ENCODE data around the gene PDZD2. TPM values are rescaled to one million over a fixed set of nuclear protein-coding genes. Genes with fewer than 3 reads are reported as not detected.

PDZD2 gene
- total and polyA plus RNA-seq, 2 donors (not counting 3 experiments of a cell fraction or from before 2014, with no cell fraction given) = 0.66 to 6.9 TPM

DNA sequence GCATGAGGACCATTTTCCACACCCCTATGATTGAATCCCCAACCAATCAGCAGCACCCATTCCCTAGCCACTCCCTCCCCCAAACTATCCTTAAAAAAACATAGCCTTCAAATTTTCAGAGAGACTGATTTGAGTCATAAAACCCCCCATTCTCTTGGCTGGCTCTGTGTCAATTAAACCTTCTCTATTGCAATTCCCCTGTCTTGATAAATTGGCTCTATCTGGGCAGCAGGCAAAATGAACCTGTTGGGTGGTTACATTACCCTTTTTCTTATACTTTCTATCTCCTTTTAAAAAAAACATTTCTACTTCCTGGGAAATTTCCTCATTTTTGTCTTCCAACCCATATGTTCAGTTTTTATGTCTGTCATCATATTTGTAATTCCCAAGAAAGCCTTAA, 220.2 kb downstream of the PDZD2 start:
- no peak for DNase-seq (ENCODE audit: low read depth, low spot score)
- H2AFZ ChIP-seq (ENCODE audit: low read depth, low read length) = no peak overlapping the region
- peaks cover 26% of the 10 kb centered on the region for H3K4me1 ChIP-seq (ENCODE audit: control insufficient read depth, extremely low read depth, insufficient read depth, low read length)
- no peak for TF ChIP-seq JUN (IDR thresholded peaks at IDR 0.05; ENCODE audit: borderline replicate concordance, insufficient read depth, insufficient read length, low read depth)
- no peaks in the 10 kb centered on the region for H3K9me1 ChIP-seq (replicated peaks; ENCODE audit: control insufficient read depth, extremely low read depth, insufficient read depth, low read length)
- H3K27me3 ChIP-seq (ENCODE audit: control insufficient read depth in 2 of 2, insufficient read depth in 2 of 2, low read length in 2 of 2) = peaks cover 0 to 2% of the 10 kb centered on the region in 2 experiments
- peaks cover 2% of the 10 kb centered on the region for H3K9me3 ChIP-seq (replicated peaks; ENCODE audit: control insufficient read depth, insufficient read depth, low read length)
- no peak for FAIRE-seq
- intact Hi-C loops (cut with micrococcal nuclease) = loop anchor here (10.0 kb wide), 1 partner anchor 336 kb away; no protein-coding TSS in a partner anchor
- H3K36me3 ChIP-seq (ENCODE audit: control insufficient read depth in 2 of 2, extremely low read depth in 1 of 2, insufficient read depth in 2 of 2, low read length in 2 of 2) = no peaks in the 10 kb centered on the region
- CTCF ChIA-PET = no interaction called here
- no peak overlapping the region for H3K4me2 ChIP-seq (ENCODE audit: insufficient read depth, low read length)
- POLR2A ChIA-PET = no interaction called here
- H3K4me3 ChIP-seq (replicated peaks in 1 of 3; ENCODE audit: insufficient read depth in 1 of 3, low read depth in 1 of 3, low read length in 3 of 3) = no peak overlapping the region
- no peaks in the 10 kb centered on the region for H4K20me1 ChIP-seq (replicated peaks; ENCODE audit: control insufficient read depth, extremely low read depth, insufficient read depth, low read length)
- H3K79me2 ChIP-seq (ENCODE audit: control insufficient read depth, insufficient read depth, low read length) = no peaks in the 10 kb centered on the region
- H3K27ac ChIP-seq (ENCODE audit: insufficient read depth, low read depth, low read length) = no peak overlapping the region
- no peak overlapping the region for H3K9ac ChIP-seq (replicated peaks; ENCODE audit: extremely low read depth, insufficient read depth, low read length)
- dilution Hi-C loops (cut with MboI; ENCODE audit: extremely low pct_ligation_motif_present, low sequenced_read_pairs) = no loop called here
- BruUV-seq (replicated peaks) = no TSS peak

DNA sequence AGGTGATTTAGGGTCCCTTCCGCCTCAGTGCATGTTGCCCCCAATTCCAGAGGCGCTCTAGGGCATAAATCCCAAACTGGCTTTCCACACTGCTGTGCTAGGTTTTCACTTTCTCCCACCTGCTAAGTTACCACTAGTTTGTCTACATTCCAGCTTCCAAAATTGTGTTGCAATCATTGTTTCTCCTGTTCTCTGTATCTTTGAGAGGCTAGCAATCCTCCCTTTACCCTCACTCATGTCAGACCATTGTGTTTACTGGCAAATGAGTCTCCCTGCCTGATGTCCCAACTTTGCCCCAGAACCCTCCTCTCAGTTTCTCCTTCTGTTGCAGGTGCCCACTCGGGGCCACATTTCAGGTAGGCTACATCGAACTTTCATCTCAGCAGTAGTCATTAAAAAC, 221.3 kb downstream of the PDZD2 start:
- no peaks in the 10 kb centered on the region for H3K79me2 ChIP-seq (ENCODE audit: control insufficient read depth, insufficient read depth, low read length)
- H3K9ac ChIP-seq (replicated peaks; ENCODE audit: extremely low read depth, insufficient read depth, low read length) = no peak overlapping the region
- H2AFZ ChIP-seq (ENCODE audit: low read depth, low read length) = no peak overlapping the region
- BruUV-seq (replicated peaks) = no TSS peak
- FAIRE-seq = no peak
- H3K27ac ChIP-seq (ENCODE audit: insufficient read depth, low read depth, low read length) = no peak overlapping the region
- dilution Hi-C loops (cut with MboI; ENCODE audit: extremely low pct_ligation_motif_present, low sequenced_read_pairs) (no loop called here), intact Hi-C loops (cut with micrococcal nuclease) (no loop called here)
- H3K4me3 ChIP-seq (replicated peaks in 1 of 3; ENCODE audit: insufficient read depth in 1 of 3, low read depth in 1 of 3, low read length in 3 of 3) = no peak overlapping the region
- H4K20me1 ChIP-seq (replicated peaks; ENCODE audit: control insufficient read depth, extremely low read depth, insufficient read depth, low read length) = no peaks in the 10 kb centered on the region
- POLR2A ChIA-PET = no interaction called here
- CTCF ChIA-PET = no interaction called here
- H3K4me1 ChIP-seq (ENCODE audit: control insufficient read depth, extremely low read depth, insufficient read depth, low read length) = peaks cover 19% of the 10 kb centered on the region
- H3K36me3 ChIP-seq (ENCODE audit: control insufficient read depth in 2 of 2, extremely low read depth in 1 of 2, insufficient read depth in 2 of 2, low read length in 2 of 2) = no peaks in the 10 kb centered on the region
- no peak for DNase-seq (ENCODE audit: low read depth, low spot score)
- H3K27me3 ChIP-seq (ENCODE audit: control insufficient read depth in 2 of 2, insufficient read depth in 2 of 2, low read length in 2 of 2) = peaks cover 0 to 2% of the 10 kb centered on the region in 2 experiments
- peaks cover 2% of the 10 kb centered on the region for H3K9me3 ChIP-seq (replicated peaks; ENCODE audit: control insufficient read depth, insufficient read depth, low read length)
- H3K9me1 ChIP-seq (replicated peaks; ENCODE audit: control insufficient read depth, extremely low read depth, insufficient read depth, low read length) = no peaks in the 10 kb centered on the region
- no peak for TF ChIP-seq CTCF (IDR thresholded peaks at IDR 0.05; ENCODE audit: extremely low read depth in 1 of 2, insufficient read depth in 1 of 2, low read depth in 1 of 2, low read length in 2 of 2)
- no peak for TF ChIP-seq EZH2 (IDR thresholded peaks at IDR 0.05; ENCODE audit: borderline replicate concordance, low read depth, low read length, severe bottlenecking)
- no peak for TF ChIP-seq FOS (IDR thresholded peaks at IDR 0.05; ENCODE audit: borderline replicate concordance, insufficient read depth, low read length)
- TF ChIP-seq MYC (IDR thresholded peaks at IDR 0.05; ENCODE audit: low read depth, low read length) = no peak
- no peak for TF ChIP-seq POLR2AphosphoS5 (IDR thresholded peaks at IDR 0.05; ENCODE audit: insufficient read depth, low read depth, low read length)
- no peak for TF ChIP-seq JUN (IDR thresholded peaks at IDR 0.05; ENCODE audit: borderline replicate concordance, insufficient read depth, insufficient read length, low read depth)
- TF ChIP-seq GATA2 (IDR thresholded peaks at IDR 0.05; ENCODE audit: insufficient read depth, insufficient read length, low read depth, low read length) = no peak
- TF ChIP-seq, protein P1, sequence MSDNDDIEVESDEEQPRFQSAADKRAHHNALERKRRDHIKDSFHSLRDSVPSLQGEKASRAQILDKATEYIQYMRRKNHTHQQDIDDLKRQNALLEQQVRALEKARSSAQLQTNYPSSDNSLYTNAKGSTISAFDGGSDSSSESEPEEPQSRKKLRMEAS (IDR thresholded peaks at IDR 0.05; ENCODE audit: insufficient read depth, insufficient read length) = no peak
- no peak for TF ChIP-seq POLR2A (IDR thresholded peaks at IDR 0.05; ENCODE audit: low read depth, low read length)
- H3K4me2 ChIP-seq (ENCODE audit: insufficient read depth, low read length) = no peak overlapping the region

Measured in endothelial cell of umbilical vein (primary cell).